ENCODE results near the gene TMEM101.

DNA sequence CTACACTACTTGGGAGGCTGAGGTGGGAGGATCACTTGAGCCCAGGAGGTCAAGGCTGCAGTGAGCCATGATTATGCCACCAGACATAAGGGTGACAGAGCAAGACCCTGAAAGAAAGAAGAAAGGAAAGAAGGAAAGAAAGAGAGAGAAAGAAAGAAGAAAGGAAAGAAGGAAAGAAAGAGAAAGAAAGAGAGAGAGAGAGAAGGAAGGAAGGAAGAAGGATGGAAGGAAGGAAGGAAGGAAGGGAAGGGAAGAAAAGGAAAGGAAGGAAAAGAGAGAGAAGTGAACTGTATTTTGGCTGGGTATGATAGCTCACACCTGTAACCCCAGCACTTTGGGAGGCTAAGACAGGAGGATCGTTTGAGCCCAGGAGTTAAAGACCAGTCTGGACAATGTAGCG is 36.7 kb downstream of the TMEM101 start:
- TF ChIP-seq FOXK1 (CRISPR knock-in tag; IDR thresholded peaks at IDR 0.05) (no peak), TCF7 (CRISPR knock-in tag; IDR thresholded peaks at IDR 0.05; ENCODE audit: low read depth) (no peak), GABPB1 (CRISPR knock-in tag; IDR thresholded peaks at IDR 0.05) (no peak), NFATC4 (CRISPR knock-in tag; IDR thresholded peaks at IDR 0.05) (no peak), FOXP1 (CRISPR knock-in tag; IDR thresholded peaks at IDR 0.05; ENCODE audit: borderline replicate concordance) (no peak)
- TF ChIP-seq, protein P1, sequence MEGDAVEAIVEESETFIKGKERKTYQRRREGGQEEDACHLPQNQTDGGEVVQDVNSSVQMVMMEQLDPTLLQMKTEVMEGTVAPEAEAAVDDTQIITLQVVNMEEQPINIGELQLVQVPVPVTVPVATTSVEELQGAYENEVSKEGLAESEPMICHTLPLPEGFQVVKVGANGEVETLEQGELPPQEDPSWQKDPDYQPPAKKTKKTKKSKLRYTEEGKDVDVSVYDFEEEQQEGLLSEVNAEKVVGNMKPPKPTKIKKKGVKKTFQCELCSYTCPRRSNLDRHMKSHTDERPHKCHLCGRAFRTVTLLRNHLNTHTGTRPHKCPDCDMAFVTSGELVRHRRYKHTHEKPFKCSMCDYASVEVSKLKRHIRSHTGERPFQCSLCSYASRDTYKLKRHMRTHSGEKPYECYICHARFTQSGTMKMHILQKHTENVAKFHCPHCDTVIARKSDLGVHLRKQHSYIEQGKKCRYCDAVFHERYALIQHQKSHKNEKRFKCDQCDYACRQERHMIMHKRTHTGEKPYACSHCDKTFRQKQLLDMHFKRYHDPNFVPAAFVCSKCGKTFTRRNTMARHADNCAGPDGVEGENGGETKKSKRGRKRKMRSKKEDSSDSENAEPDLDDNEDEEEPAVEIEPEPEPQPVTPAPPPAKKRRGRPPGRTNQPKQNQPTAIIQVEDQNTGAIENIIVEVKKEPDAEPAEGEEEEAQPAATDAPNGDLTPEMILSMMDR (IDR thresholded peaks at IDR 0.05): no peak
- TF ChIP-seq, protein P2, sequence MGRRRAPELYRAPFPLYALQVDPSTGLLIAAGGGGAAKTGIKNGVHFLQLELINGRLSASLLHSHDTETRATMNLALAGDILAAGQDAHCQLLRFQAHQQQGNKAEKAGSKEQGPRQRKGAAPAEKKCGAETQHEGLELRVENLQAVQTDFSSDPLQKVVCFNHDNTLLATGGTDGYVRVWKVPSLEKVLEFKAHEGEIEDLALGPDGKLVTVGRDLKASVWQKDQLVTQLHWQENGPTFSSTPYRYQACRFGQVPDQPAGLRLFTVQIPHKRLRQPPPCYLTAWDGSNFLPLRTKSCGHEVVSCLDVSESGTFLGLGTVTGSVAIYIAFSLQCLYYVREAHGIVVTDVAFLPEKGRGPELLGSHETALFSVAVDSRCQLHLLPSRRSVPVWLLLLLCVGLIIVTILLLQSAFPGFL (CRISPR knock-in tag; IDR thresholded peaks at IDR 0.05; ENCODE audit: borderline replicate concordance): no peak
- TF ChIP-seq, protein P3, sequence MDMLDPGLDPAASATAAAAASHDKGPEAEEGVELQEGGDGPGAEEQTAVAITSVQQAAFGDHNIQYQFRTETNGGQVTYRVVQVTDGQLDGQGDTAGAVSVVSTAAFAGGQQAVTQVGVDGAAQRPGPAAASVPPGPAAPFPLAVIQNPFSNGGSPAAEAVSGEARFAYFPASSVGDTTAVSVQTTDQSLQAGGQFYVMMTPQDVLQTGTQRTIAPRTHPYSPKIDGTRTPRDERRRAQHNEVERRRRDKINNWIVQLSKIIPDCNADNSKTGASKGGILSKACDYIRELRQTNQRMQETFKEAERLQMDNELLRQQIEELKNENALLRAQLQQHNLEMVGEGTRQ (CRISPR knock-in tag; IDR thresholded peaks at IDR 0.05): no peak

Data from WTC11 (cell line).